Fibroblast of villous mesenchyme (primary cell): ENCODE measurements around the gene EPB41L2. TPM values are rescaled to one million over a fixed set of nuclear protein-coding genes. Genes with fewer than 3 reads are reported as not detected.

Experiments
- DNase-seq: peaks from one replicate; pipeline ENCODE4 v3.0.0-alpha.2; 2010; ENCODE audit warnings: low read depth
- H3K4me3 ChIP-seq: 2 replicates; pipeline ENCODE4 v1.5.1; 2011; ENCODE audit warnings: low read depth, mild to moderate bottlenecking, low read length
- CTCF ChIP-seq: IDR thresholded peaks from 2 replicates; pipeline ENCODE4 v1.5.1; 2012; ENCODE audit warnings: low read depth, mild to moderate bottlenecking, low read length; ENCODE audit not compliant: insufficient read depth
- total RNA-seq: library from RNA; depleted of rRNA; stranded (reverse); fragments of >200 nt; gene quantifications from 2 replicates; pipeline ENCODE4 v1.2.3, GENCODE V29; 2012

EPB41L2 gene
- total RNA-seq, 1 donor: 40.2 TPM

- no peak for DNase-seq
- no peak for TF ChIP-seq CTCF
- H3K4me3 ChIP-seq: no peak overlapping the region
Measured at GRCh38 chr6:130912434-130912833, 150.6 kb downstream of the EPB41L2 start.

- no peak for DNase-seq
- no peak for TF ChIP-seq CTCF
- H3K4me3 ChIP-seq: no peak overlapping the region
Measured at GRCh38 chr6:130908958-130909357, 154.1 kb downstream of the EPB41L2 start.

GRCh38 chr6:130908188-130908587 lies 154.9 kb downstream of the EPB41L2 start:
- TF ChIP-seq CTCF: no peak
- H3K4me3 ChIP-seq: no peak overlapping the region
- DNase-seq: no peak

- no peak overlapping the region for H3K4me3 ChIP-seq
- no peak for DNase-seq
- TF ChIP-seq CTCF: no peak
Measured at GRCh38 chr6:130907687-130908086, 155.4 kb downstream of the EPB41L2 start.

GRCh38 chr6:130906736-130907381 lies 156.2 kb downstream of the EPB41L2 start:
- no peak for TF ChIP-seq CTCF
- peak; percentile 79 for DNase-seq

GRCh38 chr6:130903602-130904001 lies 159.4 kb downstream of the EPB41L2 start:
- H3K4me3 ChIP-seq: no peak overlapping the region
- DNase-seq: no peak
- no peak for TF ChIP-seq CTCF

More at GRCh38 chr6:130906736-130907381, 156.2 kb downstream of the EPB41L2 start:
- H3K4me3 ChIP-seq: no peak overlapping the region

- H3K4me3 ChIP-seq: no peak overlapping the region
- TF ChIP-seq CTCF: no peak
- no peak for DNase-seq
Measured at GRCh38 chr6:130903007-130903406, 160.0 kb downstream of the EPB41L2 start.
